HepG2 (cell line): ENCODE measurements around the gene BTBD19. TPM values are rescaled to one million over a fixed set of nuclear protein-coding genes. Genes with fewer than 3 reads are reported as not detected.

ENCODE experiments used
- EEA1 ChIP-seq: sonication (generic); formaldehyde crosslinking; IDR thresholded peaks from 2 replicates; pipeline ENCODE4 v1.5.1; 2020; ENCODE audit warnings: mild to moderate bottlenecking, missing genetic modification reagents, borderline replicate concordance
- ERF ChIP-seq: IDR thresholded peaks from 2 replicates; pipeline ENCODE4 v1.6.1; 2018; ENCODE audit warnings: missing biosample characterization, missing genetic modification reagents
- GABPB1 ChIP-seq: IDR thresholded peaks from 2 replicates; pipeline ENCODE4 v1.6.1; 2016; ENCODE audit warnings: mild to moderate bottlenecking, missing genetic modification reagents, moderate library complexity, missing compliant biosample characterization
- KLF16 ChIP-seq, 2 experiments: sonication (generic) in 1 of 2; formaldehyde crosslinking in 1 of 2; IDR thresholded peaks; 2 replicates each; pipeline versions ENCODE4 v1.6.1 to v1.8.0; 2016 to 2023; ENCODE audit warnings: missing genetic modification reagents in 2 of 2, missing compliant biosample characterization in 1 of 2
- MZF1 ChIP-seq: sonication (generic); formaldehyde crosslinking; IDR thresholded peaks from 2 replicates; pipeline ENCODE4 v1.8.1; 2023; ENCODE audit warnings: mild to moderate bottlenecking, missing genetic modification reagents, borderline replicate concordance
- NFIC ChIP-seq: IDR thresholded peaks from 2 replicates; pipeline ENCODE4 v1.6.1; 2012; ENCODE audit warnings: mild to moderate bottlenecking, low read length, inconsistent platforms
- PRPF4 ChIP-seq: fragments of 200-400 bp; formaldehyde crosslinking; IDR thresholded peaks from 2 replicates; pipeline ENCODE4 v1.6.1; 2016; ENCODE audit warnings: low read length, low read depth; ENCODE audit not compliant: poor library complexity, severe bottlenecking
- PTBP1 ChIP-seq: fragments of 200-400 bp; formaldehyde crosslinking; IDR thresholded peaks from 2 replicates; pipeline ENCODE4 v1.6.1; 2018; ENCODE audit warnings: low read length, low read depth; ENCODE audit not compliant: poor library complexity, severe bottlenecking
- REL ChIP-seq: sonication (generic); formaldehyde crosslinking; conservative IDR thresholded peaks from 2 replicates; pipeline ENCODE4 v1.8.0; 2022; ENCODE audit warnings: mild to moderate bottlenecking, missing genetic modification reagents, moderate library complexity
- SMAD9 ChIP-seq: sonication (generic); formaldehyde crosslinking; IDR thresholded peaks from 2 replicates; pipeline ENCODE4 v1.5.1; 2020; ENCODE audit warnings: mild to moderate bottlenecking, missing genetic modification reagents
- SP5 ChIP-seq: IDR thresholded peaks from 2 replicates; pipeline ENCODE4 v1.6.1; 2016; ENCODE audit warnings: low read depth, borderline replicate concordance
- TARDBP ChIP-seq: sonication (generic); formaldehyde crosslinking; IDR thresholded peaks from 2 replicates; pipeline ENCODE4 v1.8.0; 2022; ENCODE audit warnings: mild to moderate bottlenecking, missing genetic modification reagents
- TEAD3 ChIP-seq: optimal IDR thresholded peaks from 2 replicates; pipeline ENCODE3; 2016; ENCODE audit warnings: borderline replicate concordance
- THAP11 ChIP-seq: IDR thresholded peaks from 2 replicates; pipeline ENCODE4 v1.6.1; 2016; ENCODE audit warnings: missing biosample characterization, missing genetic modification reagents
- TRIM24 ChIP-seq: sonication (generic); formaldehyde crosslinking; IDR thresholded peaks from 2 replicates; pipeline ENCODE4 v1.8.0; 2022; ENCODE audit warnings: mild to moderate bottlenecking, missing genetic modification reagents
- ZFAT ChIP-seq: sonication (generic); formaldehyde crosslinking; conservative IDR thresholded peaks from 2 replicates; pipeline ENCODE4 v1.8.1; 2023; ENCODE audit warnings: missing genetic modification reagents, inconsistent platforms
- ZFP62 ChIP-seq: sonication (generic); formaldehyde crosslinking; IDR thresholded peaks from 2 replicates; pipeline ENCODE4 v1.4.0; 2020; ENCODE audit warnings: missing genetic modification reagents
- ZNF253 ChIP-seq: sonication (generic); formaldehyde crosslinking; IDR thresholded peaks from 2 replicates; pipeline ENCODE4 v1.8.0; 2022; ENCODE audit warnings: mild to moderate bottlenecking, missing genetic modification reagents, borderline replicate concordance
- ZNF264 ChIP-seq: sonication (generic); formaldehyde crosslinking; IDR thresholded peaks from 2 replicates; pipeline ENCODE4 v1.4.0; 2020; ENCODE audit warnings: missing genetic modification reagents
- ZNF326 ChIP-seq: sonication (generic); formaldehyde crosslinking; IDR thresholded peaks from 2 replicates; pipeline ENCODE4 v1.4.0; 2020; ENCODE audit warnings: missing genetic modification reagents, borderline replicate concordance
- ZNF710 ChIP-seq: sonication (generic); formaldehyde crosslinking; IDR thresholded peaks from 2 replicates; pipeline ENCODE4 v1.5.0; 2020; ENCODE audit warnings: mild to moderate bottlenecking, missing genetic modification reagents, borderline replicate concordance
- ZSCAN5A ChIP-seq: sonication (generic); formaldehyde crosslinking; IDR thresholded peaks from 2 replicates; pipeline ENCODE4 v1.8.0; 2022; ENCODE audit warnings: mild to moderate bottlenecking, missing genetic modification reagents, borderline replicate concordance
- polyA plus RNA-seq, 8 experiments: library from polyadenylated mRNA; depleted of rRNA in 3 of 8; stranded (reverse) in 7 of 8; unstranded in 1 of 8; fragments of >200 nt; fragmentation: Illumina TruSeq in 4 of 8; extraction: Trizol in 4 of 8; gene quantifications; 2 replicates each; pipeline versions ENCODE4 v1.2.1 to v1.2.3, GENCODE V29; 2011 to 2016; ENCODE audit warnings: low read depth in 4 of 8, missing spikeins in 1 of 8, mixed read lengths in 1 of 8; ENCODE audit not compliant: insufficient read depth in 1 of 8
- total RNA-seq, 5 experiments: library from RNA; depleted of rRNA; stranded (reverse); fragments of >200 nt; fragmentation: Illumina TruSeq; extraction: Trizol; gene quantifications; 2 replicates each; pipeline ENCODE4 v1.2.3, GENCODE V29; 2016; ENCODE audit warnings: low read depth in 1 of 5
- TF ChIP-seq, protein P1 (sequence below): sonication (generic); formaldehyde crosslinking; IDR thresholded peaks from 2 replicates; pipeline ENCODE4 v1.4.0; 2020; ENCODE audit warnings: mild to moderate bottlenecking, missing genetic modification reagents
- TF ChIP-seq, protein P2 (sequence below): sonication (generic); formaldehyde crosslinking; IDR thresholded peaks from 2 replicates; pipeline ENCODE4 v1.4.0; 2020; ENCODE audit warnings: missing genetic modification reagents

BTBD19 gene
- total and polyA plus RNA-seq, 2 of the 13 experiments (the other 11 are each of a cell fraction or from before 2014, with no cell fraction given), result 2.7 to 6.7 TPM

GRCh38 chr1:44775078-44775929, 33.0 kb upstream of the BTBD19 start, which contains the start of gene RPS8 (continued):
- TF ChIP-seq, protein P1, sequence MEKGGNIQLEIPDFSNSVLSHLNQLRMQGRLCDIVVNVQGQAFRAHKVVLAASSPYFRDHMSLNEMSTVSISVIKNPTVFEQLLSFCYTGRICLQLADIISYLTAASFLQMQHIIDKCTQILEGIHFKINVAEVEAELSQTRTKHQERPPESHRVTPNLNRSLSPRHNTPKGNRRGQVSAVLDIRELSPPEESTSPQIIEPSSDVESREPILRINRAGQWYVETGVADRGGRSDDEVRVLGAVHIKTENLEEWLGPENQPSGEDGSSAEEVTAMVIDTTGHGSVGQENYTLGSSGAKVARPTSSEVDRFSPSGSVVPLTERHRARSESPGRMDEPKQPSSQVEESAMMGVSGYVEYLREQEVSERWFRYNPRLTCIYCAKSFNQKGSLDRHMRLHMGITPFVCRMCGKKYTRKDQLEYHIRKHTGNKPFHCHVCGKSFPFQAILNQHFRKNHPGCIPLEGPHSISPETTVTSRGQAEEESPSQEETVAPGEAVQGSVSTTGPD (CRISPR knock-in tag), result no peak
- TF ChIP-seq, protein P2, sequence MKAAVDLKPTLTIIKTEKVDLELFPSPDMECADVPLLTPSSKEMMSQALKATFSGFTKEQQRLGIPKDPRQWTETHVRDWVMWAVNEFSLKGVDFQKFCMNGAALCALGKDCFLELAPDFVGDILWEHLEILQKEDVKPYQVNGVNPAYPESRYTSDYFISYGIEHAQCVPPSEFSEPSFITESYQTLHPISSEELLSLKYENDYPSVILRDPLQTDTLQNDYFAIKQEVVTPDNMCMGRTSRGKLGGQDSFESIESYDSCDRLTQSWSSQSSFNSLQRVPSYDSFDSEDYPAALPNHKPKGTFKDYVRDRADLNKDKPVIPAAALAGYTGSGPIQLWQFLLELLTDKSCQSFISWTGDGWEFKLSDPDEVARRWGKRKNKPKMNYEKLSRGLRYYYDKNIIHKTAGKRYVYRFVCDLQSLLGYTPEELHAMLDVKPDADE, result peak; percentile 86
- TF ChIP-seq MZF1 (CRISPR knock-in tag) (peak; percentile 90; the same call in 1 of the 2 replicates), ZSCAN5A (CRISPR knock-in tag) (no peak), ZNF710 (0 out of 2 replicates have a peak, but pooled peaks have one; percentile 44), THAP11 (CRISPR knock-in tag) (peak; percentile 93), SP5 (peak; percentile 83), TRIM24 (CRISPR knock-in tag) (no peak), ZNF326 (CRISPR knock-in tag) (no peak), ERF (CRISPR knock-in tag) (peak; percentile 96), PTBP1 (peak; percentile 66), REL (no peak; the same call in 1 of the 2 replicates), PRPF4 (no peak), EEA1 (CRISPR knock-in tag) (no peak), ZNF253 (CRISPR knock-in tag) (peak; percentile 78; the same call in 1 of the 2 replicates), GABPB1 (CRISPR knock-in tag) (peak; percentile 75), NFIC (0 out of 2 replicates have a peak, but pooled peaks have one; percentile 18), TEAD3 (CRISPR knock-in tag) (peak; percentile 65), ZFP62 (CRISPR knock-in tag) (peak; percentile 57; the same call in 1 of the 2 replicates), KLF16 (CRISPR knock-in tag; IDR thresholded peaks at IDR 0.05) (peak in 1 of 2 experiments; percentile 93; a peak in 1 of 4 replicates), TARDBP (CRISPR knock-in tag) (peak; percentile 64; the same call in 1 of the 2 replicates), ZFAT (CRISPR knock-in tag) (no peak; the same call in 1 of the 2 replicates), SMAD9 (CRISPR knock-in tag) (no peak), ZNF264 (CRISPR knock-in tag) (peak; percentile 72; the same call in 1 of the 2 replicates)
